ENCODE results near the gene NAV1.
A peak's percentile ranks its signal among the peaks of the same experiment; 100 is the strongest.
"Not testable (repeated sequence)": the region's sequence is repeated elsewhere in the genome, so short reads cannot be mapped to it uniquely, and the experiment has no call there.

Gene NAV1

GRCh38 chr1:201504179-201504631 lies 34.7 kb upstream of the NAV1 start:
- no peak for DNase-seq (ENCODE audit: low read depth in 1 of 2, low spot score in 1 of 2)

GRCh38 chr1:201504799-201505502 lies 34.0 kb upstream of the NAV1 start:
- no peak for DNase-seq (ENCODE audit: low read depth in 1 of 2, low spot score in 1 of 2)

GRCh38 chr1:201505503-201505890 lies 33.4 kb upstream of the NAV1 start:
- DNase-seq (ENCODE audit: low read depth in 1 of 2, low spot score in 1 of 2), result no peak

- DNase-seq (ENCODE audit: low read depth in 1 of 2, low spot score in 1 of 2), result no peak
Observed at GRCh38 chr1:201506092-201506491, 32.8 kb upstream of the NAV1 start.

- peak; percentile 65 to 69 for DNase-seq (ENCODE audit: low read depth in 1 of 2, low spot score in 1 of 2)
Observed at GRCh38 chr1:201506557-201507359, 32.2 kb upstream of the NAV1 start, which contains the start of gene CSRP1. CSRP1 (minus strand) TSS chr1:201507123; CDS start chr1:201496303, 10,820 bp downstream.

GRCh38 chr1:201507360-201507675 lies 31.6 kb upstream of the NAV1 start:
- DNase-seq (ENCODE audit: low read depth in 1 of 2, low spot score in 1 of 2), result no peak

GRCh38 chr1:201508809-201509208 lies 30.1 kb upstream of the NAV1 start:
- no peak for DNase-seq (ENCODE audit: low read depth in 1 of 2, low spot score in 1 of 2)

- no peak for DNase-seq (ENCODE audit: low read depth in 1 of 2, low spot score in 1 of 2)
Observed at GRCh38 chr1:201509601-201510374, 29.1 kb upstream of the NAV1 start.

- no peak for DNase-seq (ENCODE audit: low read depth in 1 of 2, low spot score in 1 of 2)
Observed at GRCh38 chr1:201510734-201511133, 28.2 kb upstream of the NAV1 start.

- no peak for DNase-seq (ENCODE audit: low read depth in 1 of 2, low spot score in 1 of 2)
Observed at GRCh38 chr1:201511396-201511940, 27.5 kb upstream of the NAV1 start.

- DNase-seq (ENCODE audit: low read depth in 1 of 2, low spot score in 1 of 2), result no peak
Observed at GRCh38 chr1:201511941-201512539, 26.9 kb upstream of the NAV1 start.

GRCh38 chr1:201513498-201514243 lies 25.3 kb upstream of the NAV1 start:
- DNase-seq (ENCODE audit: low read depth in 1 of 2, low spot score in 1 of 2), result no peak

GRCh38 chr1:201514466-201514865 lies 24.5 kb upstream of the NAV1 start:
- DNase-seq (ENCODE audit: low read depth in 1 of 2, low spot score in 1 of 2), result no peak

GRCh38 chr1:201515062-201515750 lies 23.7 kb upstream of the NAV1 start:
- no peak for DNase-seq (ENCODE audit: low read depth in 1 of 2, low spot score in 1 of 2)

- no peak for DNase-seq (ENCODE audit: low read depth in 1 of 2, low spot score in 1 of 2)
Observed at GRCh38 chr1:201515895-201516294, 23.0 kb upstream of the NAV1 start.

GRCh38 chr1:201516511-201517127 lies 22.3 kb upstream of the NAV1 start:
- no peak for DNase-seq (ENCODE audit: low read depth in 1 of 2, low spot score in 1 of 2)

GRCh38 chr1:201517631-201518030 lies 21.3 kb upstream of the NAV1 start:
- no peak for DNase-seq (ENCODE audit: low read depth in 1 of 2, low spot score in 1 of 2)

- no peak for DNase-seq (ENCODE audit: low read depth in 1 of 2, low spot score in 1 of 2)
Observed at GRCh38 chr1:201518071-201518470, 20.9 kb upstream of the NAV1 start.

- DNase-seq (ENCODE audit: low read depth in 1 of 2, low spot score in 1 of 2), result not testable (repeated sequence)
Observed at GRCh38 chr1:201520046-201520575, 18.8 kb upstream of the NAV1 start.

All from activated CD4-positive, alpha-beta T cell treated with anti-CD3 and anti-CD28 coated beads, Interleukin-2, amount 50 U/mL, for 24 hours (primary cell).